ENCODE results near the gene PGAP3.

PGAP3 gene

GRCh38 chr17:39674179-39674578 is 13.7 kb downstream of the PGAP3 start:
- TF ChIP-seq CTCF (IDR thresholded peaks at IDR 0.05; ENCODE audit: insufficient read depth, low read depth, low read length, missing control alignments) = no peak
- H3K4me3 ChIP-seq (ENCODE audit: low read length) = no peak overlapping the region
- DNase-seq (ENCODE audit: low read depth) = no peak

- no peak for TF ChIP-seq CTCF (IDR thresholded peaks at IDR 0.05; ENCODE audit: insufficient read depth, low read depth, low read length, missing control alignments)
- H3K4me3 ChIP-seq (ENCODE audit: low read length) = no peak overlapping the region
- no peak for DNase-seq (ENCODE audit: low read depth)
Observed at GRCh38 chr17:39673335-39674081, 14.3 kb downstream of the PGAP3 start.

- no peak for TF ChIP-seq CTCF (IDR thresholded peaks at IDR 0.05; ENCODE audit: insufficient read depth, low read depth, low read length, missing control alignments)
- no peak overlapping the region for H3K4me3 ChIP-seq (ENCODE audit: low read length)
- no peak for DNase-seq (ENCODE audit: low read depth)
Observed at GRCh38 chr17:39672522-39673334, 15.1 kb downstream of the PGAP3 start.

GRCh38 chr17:39671651-39672521 is 16.0 kb downstream of the PGAP3 start:
- TF ChIP-seq CTCF (IDR thresholded peaks at IDR 0.05; ENCODE audit: insufficient read depth, low read depth, low read length, missing control alignments) = peak; percentile 52
- peak; percentile 34 for DNase-seq (ENCODE audit: low read depth)
- H3K4me3 ChIP-seq (ENCODE audit: low read length) = no peak overlapping the region

GRCh38 chr17:39670746-39671145 is 17.1 kb downstream of the PGAP3 start:
- TF ChIP-seq CTCF (IDR thresholded peaks at IDR 0.05; ENCODE audit: insufficient read depth, low read depth, low read length, missing control alignments) = no peak
- no peak overlapping the region for H3K4me3 ChIP-seq (ENCODE audit: low read length)
- DNase-seq (ENCODE audit: low read depth) = no peak

GRCh38 chr17:39669897-39670735 is 17.7 kb downstream of the PGAP3 start:
- no peak for TF ChIP-seq CTCF (IDR thresholded peaks at IDR 0.05; ENCODE audit: insufficient read depth, low read depth, low read length, missing control alignments)
- no peak for DNase-seq (ENCODE audit: low read depth)
- H3K4me3 ChIP-seq (ENCODE audit: low read length) = no peak overlapping the region

Measured in epithelial cell of esophagus (primary cell).